HTERT RPE-1 (cell line): ENCODE results near the gene GPX8.

ENCODE experiments used
- in situ Hi-C: fragments of 300-500 bp; cut with MboI; formaldehyde crosslinking; loops from 4 replicates; pipeline ENCODE4 v1.14.3; 2020; ENCODE audit warnings: low sequenced_read_pairs

Gene GPX8

GRCh38 chr5:55159763-55160492 lies at the start of gene GPX8:
Gene GPX8, plus strand, starts transcription at chr5:55160171. Its CDS starts 22 bp downstream, at chr5:55160193.
- in situ Hi-C loops: no loop called here

GRCh38 chr5:55110217-55110616 lies 49.8 kb upstream of the GPX8 start:
- in situ Hi-C loops: no loop called here

GRCh38 chr5:55113327-55113726 lies 46.6 kb upstream of the GPX8 start:
- in situ Hi-C loops: no loop called here

- in situ Hi-C loops: no loop called here
Observed at GRCh38 chr5:55114061-55114460, 45.9 kb upstream of the GPX8 start.

GRCh38 chr5:55123365-55123764 lies 36.6 kb upstream of the GPX8 start:
- in situ Hi-C loops: no loop called here

GRCh38 chr5:55134053-55134722 lies 25.8 kb upstream of the GPX8 start:
- in situ Hi-C loops: no loop called here

- in situ Hi-C loops: no loop called here
Observed at GRCh38 chr5:55136521-55136920, 23.4 kb upstream of the GPX8 start.

- in situ Hi-C loops: no loop called here
Observed at GRCh38 chr5:55140908-55141665, 18.9 kb upstream of the GPX8 start.

- in situ Hi-C loops: no loop called here
Observed at GRCh38 chr5:55141945-55142690, 17.9 kb upstream of the GPX8 start.

- in situ Hi-C loops: no loop called here
Observed at GRCh38 chr5:55143624-55144023, 16.3 kb upstream of the GPX8 start.

- in situ Hi-C loops: no loop called here
Observed at GRCh38 chr5:55146080-55146479, 13.9 kb upstream of the GPX8 start.

- in situ Hi-C loops: no loop called here
Observed at GRCh38 chr5:55146543-55147151, 13.3 kb upstream of the GPX8 start.

- in situ Hi-C loops: no loop called here
Observed at GRCh38 chr5:55149308-55149795, 10.6 kb upstream of the GPX8 start.

GRCh38 chr5:55151923-55152842 lies 7.8 kb upstream of the GPX8 start:
- in situ Hi-C loops: no loop called here

- in situ Hi-C loops: no loop called here
Observed at GRCh38 chr5:55154873-55155272, 5.1 kb upstream of the GPX8 start.

- in situ Hi-C loops: no loop called here
Observed at GRCh38 chr5:55160493-55161209, 680 bp downstream of the GPX8 start.

- in situ Hi-C loops: no loop called here
Observed at GRCh38 chr5:55162666-55163065, 2.7 kb downstream of the GPX8 start.

GRCh38 chr5:55171471-55171870 lies 11.5 kb downstream of the GPX8 start:
- in situ Hi-C loops: no loop called here
